Calu3 (cell line): ENCODE measurements around the gene REPS2. TPM values are rescaled to one million over a fixed set of nuclear protein-coding genes. Genes with fewer than 3 reads are reported as not detected.

Experiments used
- BruUV-seq: library from RNA; stranded (reverse); fragments of 400-500 nt; replicated peaks from 2 replicates; lab custom pipeline; 2021; lab: Mats Ljungman, UMichigan
- CTCF ChIA-PET: fragments of 300-600 bp; sonication (Branson Sonifier 250); formaldehyde crosslinking; loops from one replicate; lab custom pipeline; 2022; ENCODE audit warnings: antibody characterized with exemption; lab: Charles Lee
- DNase-seq: peaks from one replicate; pipeline ENCODE4 v3.0.0; 2022
- H3K27ac Mint-ChIP-seq: one replicate; pipeline ENCODE4 v1.8.0; 2022; ENCODE audit warnings: mixed read lengths; ENCODE audit not compliant: unreplicated experiment
- H3K27me3 Mint-ChIP-seq: one replicate; pipeline ENCODE4 v1.8.0; 2022; ENCODE audit warnings: mixed read lengths; ENCODE audit not compliant: unreplicated experiment
- H3K36me3 Mint-ChIP-seq: one replicate; pipeline ENCODE4 v1.8.0; 2022; ENCODE audit warnings: mild to moderate bottlenecking, moderate library complexity, mixed read lengths; ENCODE audit not compliant: insufficient read depth, unreplicated experiment
- H3K4me1 Mint-ChIP-seq: one replicate; pipeline ENCODE4 v1.8.0; 2022; ENCODE audit warnings: mild to moderate bottlenecking, low read depth, mixed read lengths; ENCODE audit not compliant: unreplicated experiment
- H3K4me3 Mint-ChIP-seq: one replicate; pipeline ENCODE4 v1.8.0; 2022; ENCODE audit warnings: mild to moderate bottlenecking, low read depth, moderate library complexity, mixed read lengths; ENCODE audit not compliant: unreplicated experiment
- H3K9me3 Mint-ChIP-seq: one replicate; pipeline ENCODE4 v1.8.0; 2022; ENCODE audit warnings: low read depth, mixed read lengths; ENCODE audit not compliant: unreplicated experiment
- CTCF ChIP-seq: fragments of 200-600 bp; IDR thresholded peaks from one replicate; pipeline ENCODE4 v1.8.0; 2022; ENCODE audit warnings: antibody characterized with exemption; ENCODE audit not compliant: unreplicated experiment
- intact Hi-C: fragments of 100-400 bp; cut with micrococcal nuclease; formaldehyde crosslinking; loops from one replicate; pipeline ENCODE4 v1.10.0; 2022; ENCODE audit not compliant: unreplicated experiment
- total RNA-seq: library from RNA; stranded (reverse); gene quantifications from 2 replicates; pipeline ENCODE4 v1.2.3, GENCODE V29; 2022

Gene REPS2
- total RNA-seq, 1 experiment from 2014 or later = 14.5 TPM

GRCh38 chrX:17075004-17075403, 128.5 kb downstream of the REPS2 start:
- Mint-ChIP-seq H3K27me3 (no peaks in the 10 kb centered on the region), H3K4me3 (no peak overlapping the region), H3K4me1 (no peaks in the 10 kb centered on the region), H3K27ac (no peak overlapping the region), H3K9me3 (no peaks in the 10 kb centered on the region), H3K36me3 (no peaks in the 10 kb centered on the region)
- CTCF ChIA-PET = no interaction called here
- intact Hi-C loops = no loop called here
- TF ChIP-seq CTCF = no peak
- BruUV-seq = no TSS peak
- no peak for DNase-seq

DNA sequence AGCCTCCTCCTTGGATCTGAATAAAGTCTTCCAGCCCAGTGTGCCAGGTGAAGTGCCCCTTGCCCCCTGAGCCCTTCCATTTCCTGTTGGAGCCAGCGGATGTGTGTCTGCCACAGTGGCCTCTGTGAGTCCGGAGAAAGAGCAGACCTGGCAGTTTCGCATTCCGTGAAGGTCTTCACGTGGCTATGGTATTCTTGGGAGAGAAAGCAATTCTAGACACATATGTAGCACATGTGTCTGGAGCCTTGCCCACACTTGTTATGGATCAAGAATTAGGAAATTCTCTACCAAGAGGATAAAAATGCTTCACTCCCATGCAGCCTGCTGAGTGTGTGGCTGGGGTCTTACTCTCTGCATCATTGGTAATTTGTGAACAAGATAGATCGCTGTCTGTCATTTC, 130.9 kb downstream of the REPS2 start:
- intact Hi-C loops = no loop called here
- no peaks in the 10 kb centered on the region for H3K4me1 Mint-ChIP-seq
- H3K36me3 Mint-ChIP-seq = no peaks in the 10 kb centered on the region
- no TSS peak for BruUV-seq
- CTCF ChIA-PET = no interaction called here
- no peak overlapping the region for H3K4me3 Mint-ChIP-seq
- no peaks in the 10 kb centered on the region for H3K9me3 Mint-ChIP-seq
- TF ChIP-seq CTCF = no peak
- H3K27me3 Mint-ChIP-seq = no peaks in the 10 kb centered on the region
- H3K27ac Mint-ChIP-seq = no peak overlapping the region
- DNase-seq = no peak

- no peak overlapping the region for H3K4me3 Mint-ChIP-seq
- DNase-seq = no peak
- CTCF ChIA-PET = no interaction called here
- no peak for TF ChIP-seq CTCF
- H3K4me1 Mint-ChIP-seq = no peaks in the 10 kb centered on the region
- H3K36me3 Mint-ChIP-seq = no peaks in the 10 kb centered on the region
- no peaks in the 10 kb centered on the region for H3K9me3 Mint-ChIP-seq
- H3K27me3 Mint-ChIP-seq = no peaks in the 10 kb centered on the region
- H3K27ac Mint-ChIP-seq = no peak overlapping the region
- intact Hi-C loops = no loop called here
- no TSS peak for BruUV-seq
These were observed 131.7 kb downstream of the REPS2 start for GRCh38 chrX:17078031-17078720.

DNA sequence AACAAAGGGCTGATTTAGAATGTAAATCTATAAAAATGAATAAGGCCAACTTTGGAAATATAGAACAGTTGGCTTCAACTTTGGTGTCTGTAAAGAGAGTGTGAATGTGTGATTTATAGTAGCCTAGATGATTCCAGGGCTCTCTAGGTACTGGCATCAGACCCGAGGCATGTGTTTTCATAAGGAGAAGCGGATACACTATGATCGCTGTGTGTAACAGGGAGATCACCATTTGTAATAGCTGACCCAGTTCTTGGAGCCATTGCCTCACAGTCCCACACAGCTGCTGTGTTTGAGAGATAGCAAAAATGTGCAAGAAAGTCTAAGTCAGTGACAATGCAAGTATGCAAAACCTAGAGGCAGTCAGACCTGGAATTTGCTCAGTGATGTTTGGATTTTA, 135.1 kb downstream of the REPS2 start:
- DNase-seq = no peak
- Mint-ChIP-seq H3K27me3 (no peaks in the 10 kb centered on the region), H3K4me1 (no peaks in the 10 kb centered on the region), H3K27ac (no peak overlapping the region), H3K9me3 (no peaks in the 10 kb centered on the region), H3K36me3 (no peaks in the 10 kb centered on the region), H3K4me3 (no peak overlapping the region)
- intact Hi-C loops = no loop called here
- no TSS peak for BruUV-seq
- TF ChIP-seq CTCF = no peak
- CTCF ChIA-PET = interaction anchor here (1.7 to 1.8 kb wide), 2 partner anchors 35 to 198 kb away, joined by 6 read pairs; no protein-coding TSS in a partner anchor
